NB4 (cell line): Measurements from ENCODE around the gene ADSS1.

Source experiments
- DNase-seq: peaks from one replicate; pipeline ENCODE4 v3.0.0; 2010; ENCODE audit warnings: low read depth
- H3K4me3 ChIP-seq: one replicate; pipeline ENCODE4 v1.5.1; 2011; ENCODE audit warnings: mild to moderate bottlenecking, low read depth, low read length, moderate library complexity
- MYC ChIP-seq: IDR thresholded peaks from 2 replicates; pipeline ENCODE4 v1.6.1; 2011; ENCODE audit warnings: low read depth, low read length
- POLR2A ChIP-seq: IDR thresholded peaks from 2 replicates; pipeline ENCODE4 v1.6.1; 2011; ENCODE audit warnings: mild to moderate bottlenecking; ENCODE audit not compliant: insufficient read length; ENCODE audit errors: extremely low read depth
- TF ChIP-seq, protein P1 (sequence below): IDR thresholded peaks from 2 replicates; pipeline ENCODE4 v1.6.1; 2011; ENCODE audit warnings: low read depth, low read length
- TF ChIP-seq, protein P2 (sequence below): IDR thresholded peaks from one replicate; pipeline ENCODE4 v1.5.1; 2012; ENCODE audit warnings: low read depth, low read length

ADSS1 gene

DNA sequence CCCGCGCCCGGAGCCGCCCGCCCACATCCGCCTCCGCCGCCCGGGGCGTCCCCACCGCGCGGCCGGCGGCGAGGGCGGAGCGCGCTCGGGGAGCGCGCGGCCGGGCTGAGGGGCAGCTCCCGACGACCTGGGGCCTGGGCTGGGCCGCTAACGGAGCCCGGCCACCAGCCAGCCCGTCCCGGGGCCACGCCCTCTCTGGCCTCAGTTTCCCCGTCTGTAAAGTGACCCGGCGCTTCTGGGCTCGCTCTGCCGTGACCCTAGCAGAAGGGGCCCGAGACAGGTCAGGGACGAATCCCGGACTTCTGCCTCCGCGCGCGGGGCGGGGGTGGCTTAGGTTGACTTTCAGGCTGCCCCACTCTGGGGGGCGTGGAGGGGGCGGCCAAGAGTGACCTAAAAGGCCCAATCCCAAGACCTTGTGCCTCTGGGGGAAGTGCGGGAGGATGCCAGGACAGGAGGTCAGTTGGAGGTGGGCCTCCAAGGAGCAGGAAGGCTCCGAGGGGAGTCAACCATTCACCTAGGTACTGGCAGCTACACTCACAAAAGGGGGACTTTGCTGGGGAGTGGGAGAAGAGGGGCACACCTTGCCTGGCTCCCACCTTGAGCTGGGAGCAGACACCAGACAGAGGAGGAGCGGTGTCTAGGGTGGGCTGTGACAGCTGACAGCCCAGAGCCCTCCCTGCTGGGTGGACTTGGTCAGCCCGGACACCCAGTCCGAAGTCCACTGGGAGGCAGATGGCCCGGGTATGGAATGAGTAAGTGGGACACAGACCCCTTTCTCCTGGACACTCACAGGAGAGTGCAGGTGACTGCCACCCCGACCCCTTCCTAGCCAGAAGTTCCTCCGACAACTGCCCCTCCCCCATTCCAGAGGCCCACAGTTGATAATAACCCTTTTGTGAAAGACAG, 72.0 kb downstream of the ADSS1 start:
- peak overlapping the region; percentile 28 for H3K4me3 ChIP-seq
- TF ChIP-seq, protein P1, sequence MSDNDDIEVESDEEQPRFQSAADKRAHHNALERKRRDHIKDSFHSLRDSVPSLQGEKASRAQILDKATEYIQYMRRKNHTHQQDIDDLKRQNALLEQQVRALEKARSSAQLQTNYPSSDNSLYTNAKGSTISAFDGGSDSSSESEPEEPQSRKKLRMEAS, result no peak
- TF ChIP-seq, protein P2, sequence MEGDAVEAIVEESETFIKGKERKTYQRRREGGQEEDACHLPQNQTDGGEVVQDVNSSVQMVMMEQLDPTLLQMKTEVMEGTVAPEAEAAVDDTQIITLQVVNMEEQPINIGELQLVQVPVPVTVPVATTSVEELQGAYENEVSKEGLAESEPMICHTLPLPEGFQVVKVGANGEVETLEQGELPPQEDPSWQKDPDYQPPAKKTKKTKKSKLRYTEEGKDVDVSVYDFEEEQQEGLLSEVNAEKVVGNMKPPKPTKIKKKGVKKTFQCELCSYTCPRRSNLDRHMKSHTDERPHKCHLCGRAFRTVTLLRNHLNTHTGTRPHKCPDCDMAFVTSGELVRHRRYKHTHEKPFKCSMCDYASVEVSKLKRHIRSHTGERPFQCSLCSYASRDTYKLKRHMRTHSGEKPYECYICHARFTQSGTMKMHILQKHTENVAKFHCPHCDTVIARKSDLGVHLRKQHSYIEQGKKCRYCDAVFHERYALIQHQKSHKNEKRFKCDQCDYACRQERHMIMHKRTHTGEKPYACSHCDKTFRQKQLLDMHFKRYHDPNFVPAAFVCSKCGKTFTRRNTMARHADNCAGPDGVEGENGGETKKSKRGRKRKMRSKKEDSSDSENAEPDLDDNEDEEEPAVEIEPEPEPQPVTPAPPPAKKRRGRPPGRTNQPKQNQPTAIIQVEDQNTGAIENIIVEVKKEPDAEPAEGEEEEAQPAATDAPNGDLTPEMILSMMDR, result no peak
- TF ChIP-seq POLR2A, result peak; percentile 67
- peak; percentile 65 for DNase-seq

DNA sequence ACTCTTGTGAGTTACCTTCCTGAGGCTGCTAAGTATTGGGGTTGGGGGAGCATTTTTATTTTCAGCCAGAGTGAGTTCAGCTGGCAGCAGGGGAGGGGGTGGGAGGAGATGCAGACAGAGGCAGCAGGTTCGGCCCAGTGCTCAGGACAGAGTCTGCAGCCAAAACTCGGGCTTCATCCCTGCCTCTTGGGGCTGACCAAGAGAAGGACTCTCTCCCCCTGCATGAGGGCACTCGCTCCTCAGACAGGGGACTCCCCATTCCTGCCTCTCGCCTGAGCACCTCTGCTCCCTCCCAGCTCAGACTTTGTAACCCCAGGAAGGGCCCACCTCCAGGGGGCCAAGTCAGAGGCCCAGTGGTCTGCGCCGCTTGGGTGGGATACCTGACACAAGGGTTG, 72.7 kb downstream of the ADSS1 start:
- TF ChIP-seq, protein P2, result no peak
- TF ChIP-seq MYC, result no peak
- TF ChIP-seq, protein P1, result no peak
- no peak for TF ChIP-seq POLR2A
- DNase-seq, result no peak
- no peak overlapping the region for H3K4me3 ChIP-seq
